ENCODE data around the gene HOXD13.

The HOXD13 gene

GRCh38 chr2:176074919-176075425 is 17.5 kb upstream of the HOXD13 start:
- no peaks in the 10 kb centered on the region for H3K4me1 ChIP-seq (ENCODE audit: control insufficient read depth, insufficient read depth, low read length, poor library complexity, severe bottlenecking)
- H3K36me3 ChIP-seq (ENCODE audit: control insufficient read depth, insufficient read depth, low read length) = no peaks in the 10 kb centered on the region
- no peak overlapping the region for H3K27ac ChIP-seq (ENCODE audit: low read depth, low read length, severe bottlenecking)
- H3K4me3 ChIP-seq (ENCODE audit: extremely low read depth, insufficient read depth, low read length, poor library complexity, severe bottlenecking) = no peak overlapping the region
- no peaks in the 10 kb centered on the region for H3K9me3 ChIP-seq (ENCODE audit: control insufficient read depth, low read length)
- WGBS, 2 experiments (ENCODE audit: insufficient coverage in 2 of 2) = 53 to 79% methylated on average over 3 to 4 of the region's 7 CpGs

GRCh38 chr2:176075481-176075880 is 17.0 kb upstream of the HOXD13 start:
- no peak overlapping the region for H3K4me3 ChIP-seq (ENCODE audit: extremely low read depth, insufficient read depth, low read length, poor library complexity, severe bottlenecking)
- no peak overlapping the region for H3K27ac ChIP-seq (ENCODE audit: low read depth, low read length, severe bottlenecking)
- H3K4me1 ChIP-seq (ENCODE audit: control insufficient read depth, insufficient read depth, low read length, poor library complexity, severe bottlenecking) = no peaks in the 10 kb centered on the region
- H3K36me3 ChIP-seq (ENCODE audit: control insufficient read depth, insufficient read depth, low read length) = no peaks in the 10 kb centered on the region
- no peaks in the 10 kb centered on the region for H3K9me3 ChIP-seq (ENCODE audit: control insufficient read depth, low read length)
- 23 to 27% methylated on average over 7 to 12 of the region's 15 CpGs for WGBS, 2 experiments (ENCODE audit: insufficient coverage in 2 of 2)

GRCh38 chr2:176076063-176076462 is 16.5 kb upstream of the HOXD13 start:
- H3K27ac ChIP-seq (ENCODE audit: low read depth, low read length, severe bottlenecking) = no peak overlapping the region
- no peak overlapping the region for H3K4me3 ChIP-seq (ENCODE audit: extremely low read depth, insufficient read depth, low read length, poor library complexity, severe bottlenecking)
- no peaks in the 10 kb centered on the region for H3K4me1 ChIP-seq (ENCODE audit: control insufficient read depth, insufficient read depth, low read length, poor library complexity, severe bottlenecking)
- H3K36me3 ChIP-seq (ENCODE audit: control insufficient read depth, insufficient read depth, low read length) = no peaks in the 10 kb centered on the region
- WGBS, 2 experiments (ENCODE audit: insufficient coverage in 2 of 2) = 55 to 75% methylated on average over 3 to 4 of the region's 7 CpGs
- no peaks in the 10 kb centered on the region for H3K9me3 ChIP-seq (ENCODE audit: control insufficient read depth, low read length)

GRCh38 chr2:176076796-176077195 is 15.7 kb upstream of the HOXD13 start:
- H3K27ac ChIP-seq (ENCODE audit: low read depth, low read length, severe bottlenecking) = no peak overlapping the region
- no peaks in the 10 kb centered on the region for H3K36me3 ChIP-seq (ENCODE audit: control insufficient read depth, insufficient read depth, low read length)
- H3K4me3 ChIP-seq (ENCODE audit: extremely low read depth, insufficient read depth, low read length, poor library complexity, severe bottlenecking) = no peak overlapping the region
- no peaks in the 10 kb centered on the region for H3K4me1 ChIP-seq (ENCODE audit: control insufficient read depth, insufficient read depth, low read length, poor library complexity, severe bottlenecking)
- no peaks in the 10 kb centered on the region for H3K9me3 ChIP-seq (ENCODE audit: control insufficient read depth, low read length)
- 80% methylated on average over 2 of the region's 2 CpGs; no CpG with 5 or more reads in 1 of the 2 experiments for WGBS, 2 experiments (ENCODE audit: insufficient coverage in 2 of 2)

GRCh38 chr2:176078541-176079284 is 13.8 kb upstream of the HOXD13 start:
- Histone ChIP-seq H3K9me3 (ENCODE audit: control insufficient read depth, low read length) (no peaks in the 10 kb centered on the region), H3K36me3 (ENCODE audit: control insufficient read depth, insufficient read depth, low read length) (no peaks in the 10 kb centered on the region), H3K4me3 (ENCODE audit: extremely low read depth, insufficient read depth, low read length, poor library complexity, severe bottlenecking) (peak overlapping the region; percentile 25), H3K4me1 (ENCODE audit: control insufficient read depth, insufficient read depth, low read length, poor library complexity, severe bottlenecking) (peaks cover 3% of the 10 kb centered on the region), H3K27ac (ENCODE audit: low read depth, low read length, severe bottlenecking) (no peak overlapping the region)
- WGBS, 2 experiments (ENCODE audit: insufficient coverage in 2 of 2) = 7 to 11% methylated on average over 19 to 20 of the region's 25 CpGs

GRCh38 chr2:176079285-176079830 is 13.2 kb upstream of the HOXD13 start:
- H3K36me3 ChIP-seq (ENCODE audit: control insufficient read depth, insufficient read depth, low read length) = no peaks in the 10 kb centered on the region
- H3K27ac ChIP-seq (ENCODE audit: low read depth, low read length, severe bottlenecking) = no peak overlapping the region
- H3K4me1 ChIP-seq (ENCODE audit: control insufficient read depth, insufficient read depth, low read length, poor library complexity, severe bottlenecking) = peaks cover 3% of the 10 kb centered on the region
- H3K4me3 ChIP-seq (ENCODE audit: extremely low read depth, insufficient read depth, low read length, poor library complexity, severe bottlenecking) = peak overlapping the region; percentile 25
- no peaks in the 10 kb centered on the region for H3K9me3 ChIP-seq (ENCODE audit: control insufficient read depth, low read length)
- 0 to 1% methylated on average over 15 to 25 of the region's 30 CpGs for WGBS, 2 experiments (ENCODE audit: insufficient coverage in 2 of 2)

GRCh38 chr2:176079831-176080539 is 12.5 kb upstream of the HOXD13 start:
- Histone ChIP-seq H3K4me3 (ENCODE audit: extremely low read depth, insufficient read depth, low read length, poor library complexity, severe bottlenecking) (peak overlapping the region; percentile 25), H3K27ac (ENCODE audit: low read depth, low read length, severe bottlenecking) (no peak overlapping the region), H3K4me1 (ENCODE audit: control insufficient read depth, insufficient read depth, low read length, poor library complexity, severe bottlenecking) (peaks cover 9% of the 10 kb centered on the region), H3K9me3 (ENCODE audit: control insufficient read depth, low read length) (no peaks in the 10 kb centered on the region), H3K36me3 (ENCODE audit: control insufficient read depth, insufficient read depth, low read length) (no peaks in the 10 kb centered on the region)
- WGBS, 2 experiments (ENCODE audit: insufficient coverage in 2 of 2) = 0 to 1% methylated on average over 49 to 60 of the region's 86 CpGs

GRCh38 chr2:176080540-176081375 is 11.8 kb upstream of the HOXD13 start:
- whole genome bisulfite sequencing, 2 experiments (ENCODE audit: insufficient coverage in 2 of 2) = 1% methylated on average over 42 to 56 of the region's 68 CpGs
- Histone ChIP-seq H3K4me3 (ENCODE audit: extremely low read depth, insufficient read depth, low read length, poor library complexity, severe bottlenecking) (peak overlapping the region; percentile 21), H3K9me3 (ENCODE audit: control insufficient read depth, low read length) (no peaks in the 10 kb centered on the region), H3K27ac (ENCODE audit: low read depth, low read length, severe bottlenecking) (no peak overlapping the region), H3K36me3 (ENCODE audit: control insufficient read depth, insufficient read depth, low read length) (no peaks in the 10 kb centered on the region), H3K4me1 (ENCODE audit: control insufficient read depth, insufficient read depth, low read length, poor library complexity, severe bottlenecking) (peaks cover 13% of the 10 kb centered on the region)

GRCh38 chr2:176081376-176081836 is 11.1 kb upstream of the HOXD13 start:
- Histone ChIP-seq H3K9me3 (ENCODE audit: control insufficient read depth, low read length) (no peaks in the 10 kb centered on the region), H3K4me3 (ENCODE audit: extremely low read depth, insufficient read depth, low read length, poor library complexity, severe bottlenecking) (no peak overlapping the region), H3K36me3 (ENCODE audit: control insufficient read depth, insufficient read depth, low read length) (no peaks in the 10 kb centered on the region), H3K4me1 (ENCODE audit: control insufficient read depth, insufficient read depth, low read length, poor library complexity, severe bottlenecking) (peaks cover 16% of the 10 kb centered on the region), H3K27ac (ENCODE audit: low read depth, low read length, severe bottlenecking) (no peak overlapping the region)
- WGBS, 2 experiments (ENCODE audit: insufficient coverage in 2 of 2) = 6 to 10% methylated on average over 3 to 5 of the region's 17 CpGs

GRCh38 chr2:176081837-176082524 is 10.5 kb upstream of the HOXD13 start:
- peaks cover 16% of the 10 kb centered on the region for H3K4me1 ChIP-seq (ENCODE audit: control insufficient read depth, insufficient read depth, low read length, poor library complexity, severe bottlenecking)
- no peak overlapping the region for H3K27ac ChIP-seq (ENCODE audit: low read depth, low read length, severe bottlenecking)
- 0 to 1% methylated on average over 58 to 61 of the region's 62 CpGs for WGBS, 2 experiments (ENCODE audit: insufficient coverage in 2 of 2)
- H3K9me3 ChIP-seq (ENCODE audit: control insufficient read depth, low read length) = no peaks in the 10 kb centered on the region
- no peak overlapping the region for H3K4me3 ChIP-seq (ENCODE audit: extremely low read depth, insufficient read depth, low read length, poor library complexity, severe bottlenecking)
- H3K36me3 ChIP-seq (ENCODE audit: control insufficient read depth, insufficient read depth, low read length) = no peaks in the 10 kb centered on the region

Data from mesodermal cell (in vitro differentiated cells).